ENCODE data around the gene SPIN2B. TPM values are rescaled to one million over a fixed set of nuclear protein-coding genes. Genes with fewer than 3 reads are reported as not detected.

Gene SPIN2B
- total RNA-seq, 4 donors from 2014 or later, result 7.2 to 11.5 (median 10.1) TPM; not detected in 1

GRCh38 chrX:57074458-57074857 lies 46.9 kb downstream of the SPIN2B start:
- Histone ChIP-seq H3K9me3 (no peaks in the 10 kb centered on the region), H3K36me3 (no peaks in the 10 kb centered on the region), H3K27ac (no peak overlapping the region), H3K4me3 (no peak overlapping the region), H3K4me1 (no peaks in the 10 kb centered on the region), H3K27me3 (no peaks in the 10 kb centered on the region)
- no peak for DNase-seq
- TF ChIP-seq POLR2A (IDR thresholded peaks at IDR 0.05), result no peak
- TF ChIP-seq, protein P1, sequence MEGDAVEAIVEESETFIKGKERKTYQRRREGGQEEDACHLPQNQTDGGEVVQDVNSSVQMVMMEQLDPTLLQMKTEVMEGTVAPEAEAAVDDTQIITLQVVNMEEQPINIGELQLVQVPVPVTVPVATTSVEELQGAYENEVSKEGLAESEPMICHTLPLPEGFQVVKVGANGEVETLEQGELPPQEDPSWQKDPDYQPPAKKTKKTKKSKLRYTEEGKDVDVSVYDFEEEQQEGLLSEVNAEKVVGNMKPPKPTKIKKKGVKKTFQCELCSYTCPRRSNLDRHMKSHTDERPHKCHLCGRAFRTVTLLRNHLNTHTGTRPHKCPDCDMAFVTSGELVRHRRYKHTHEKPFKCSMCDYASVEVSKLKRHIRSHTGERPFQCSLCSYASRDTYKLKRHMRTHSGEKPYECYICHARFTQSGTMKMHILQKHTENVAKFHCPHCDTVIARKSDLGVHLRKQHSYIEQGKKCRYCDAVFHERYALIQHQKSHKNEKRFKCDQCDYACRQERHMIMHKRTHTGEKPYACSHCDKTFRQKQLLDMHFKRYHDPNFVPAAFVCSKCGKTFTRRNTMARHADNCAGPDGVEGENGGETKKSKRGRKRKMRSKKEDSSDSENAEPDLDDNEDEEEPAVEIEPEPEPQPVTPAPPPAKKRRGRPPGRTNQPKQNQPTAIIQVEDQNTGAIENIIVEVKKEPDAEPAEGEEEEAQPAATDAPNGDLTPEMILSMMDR (IDR thresholded peaks at IDR 0.05), result no peak

DNA sequence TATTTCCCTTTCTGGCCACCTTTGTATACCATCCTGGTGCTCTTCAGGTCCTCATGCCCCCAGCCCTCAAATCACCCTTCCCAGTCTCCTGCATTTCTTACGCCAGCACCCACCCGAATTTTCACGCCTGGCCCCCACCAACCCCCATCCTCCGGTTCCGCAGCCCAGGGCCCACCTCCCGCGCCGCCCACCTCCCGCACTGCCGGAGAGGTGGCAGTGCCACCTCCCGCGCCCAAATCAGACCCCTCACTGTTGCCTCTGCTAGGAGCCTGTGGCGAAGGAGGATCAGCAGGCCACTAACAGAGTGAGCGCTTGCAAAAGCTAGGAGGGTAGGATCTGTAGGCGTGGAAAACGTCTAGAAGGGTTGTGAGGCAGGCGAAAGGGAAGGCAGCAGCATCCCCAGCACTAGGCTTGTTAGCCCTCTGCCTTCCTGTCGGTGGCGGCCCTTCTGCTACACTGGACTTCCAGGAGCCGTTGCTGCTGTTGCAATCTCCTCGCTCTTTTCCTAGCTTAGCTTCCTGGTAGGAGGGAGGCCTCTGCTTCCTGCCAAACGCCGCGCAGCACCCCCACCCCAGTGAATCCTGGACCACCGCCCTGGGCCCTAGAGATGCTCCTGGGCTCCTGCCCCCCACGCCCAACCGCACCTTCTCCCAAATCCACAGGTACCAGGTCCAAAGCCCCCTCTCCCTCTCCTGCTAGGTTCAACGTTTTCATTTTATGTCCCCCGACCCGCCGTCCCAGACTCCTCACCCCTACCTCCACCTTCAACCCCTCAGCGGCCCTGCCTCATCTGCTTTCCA lies 51.0 kb downstream of the SPIN2B start:
- H3K4me1 ChIP-seq, result no peaks in the 10 kb centered on the region
- no peaks in the 10 kb centered on the region for H3K9me3 ChIP-seq
- H3K36me3 ChIP-seq, result no peaks in the 10 kb centered on the region
- no peak overlapping the region for H3K27ac ChIP-seq
- TF ChIP-seq, protein P1 (IDR thresholded peaks at IDR 0.05), result no peak
- no peak for TF ChIP-seq POLR2A (IDR thresholded peaks at IDR 0.05)
- no peaks in the 10 kb centered on the region for H3K27me3 ChIP-seq
- no peak for DNase-seq
- no peak overlapping the region for H3K4me3 ChIP-seq

Other genes starting within 250 kb of the SPIN2B start
- gene SPIN3, start 126.0 kb downstream of the SPIN2B start, total RNA-seq, result 10 to 100 TPM in 3 of 4 donors, 1 to 10 TPM in 1; 5.3 to 22.3 (median 12.4) TPM
- 1 to 10 TPM in 1 of 4 donors, under 1 TPM in 3; 0.53 to 4.1 (median 0.78) TPM for gene SPIN2A, start 15.8 kb upstream of the SPIN2B start, total RNA-seq
- gene FAAH2, start 165.2 kb upstream of the SPIN2B start, total RNA-seq, result 10 to 100 TPM in 3 of 4 donors, 1 to 10 TPM in 1; 7.2 to 21.5 (median 16.4) TPM